ENCODE results near the gene ARL10. TPM values are rescaled to one million over a fixed set of nuclear protein-coding genes. Genes with fewer than 3 reads are reported as not detected.

The ARL10 gene
- polyA plus RNA-seq, 4 donors: under 0.01 to 2.4 (median 0.97) TPM; not detected in 1

- no peaks in the 10 kb centered on the region for H3K27me3 ChIP-seq (ENCODE audit: control insufficient read depth in 3 of 3, insufficient read depth in 3 of 3, low read length in 3 of 3)
- H3K9me3 ChIP-seq (ENCODE audit: control insufficient read depth in 2 of 2, insufficient read depth in 1 of 2, low read depth in 1 of 2, low read length in 1 of 2): peaks cover 0 to 4% of the 10 kb centered on the region in 2 donors
- no peak overlapping the region for H3K27ac ChIP-seq (ENCODE audit: low read depth in 1 of 3, low read length in 2 of 3)
- WGBS, 3 donors: 46 to 79% (median 64%) methylated on average over 5 of the region's 5 CpGs
- FAIRE-seq: no peak
- peaks cover 0 to 24% (median 2%) of the 10 kb centered on the region in 3 donors for H3K4me1 ChIP-seq (ENCODE audit: control insufficient read depth in 3 of 3, insufficient read depth in 2 of 3, low read depth in 1 of 3, low read length in 2 of 3)
- DNase-seq: peak in 1 of 2 donors; percentile 32
- peaks cover 4 to 12% (median 4%) of the 10 kb centered on the region in 3 donors for H3K36me3 ChIP-seq (ENCODE audit: control insufficient read depth in 3 of 3, insufficient read depth in 2 of 3, low read depth in 1 of 3, low read length in 3 of 3)
- H3K4me3 ChIP-seq (ENCODE audit: low read depth in 1 of 3, low read length in 3 of 3): no peak overlapping the region
Measured at GRCh38 chr5:176339304-176339703, 26.0 kb upstream of the ARL10 start.

- no peaks in the 10 kb centered on the region for H3K9me3 ChIP-seq (ENCODE audit: control insufficient read depth in 2 of 2, insufficient read depth in 1 of 2, low read depth in 1 of 2, low read length in 1 of 2)
- 50 to 76% (median 51%) methylated on average over 2 of the region's 2 CpGs for whole genome bisulfite sequencing, 3 donors
- peaks cover 0 to 24% (median 2%) of the 10 kb centered on the region in 3 donors for H3K4me1 ChIP-seq (ENCODE audit: control insufficient read depth in 3 of 3, insufficient read depth in 2 of 3, low read depth in 1 of 3, low read length in 2 of 3)
- no peaks in the 10 kb centered on the region for H3K27me3 ChIP-seq (ENCODE audit: control insufficient read depth in 3 of 3, insufficient read depth in 3 of 3, low read length in 3 of 3)
- H3K27ac ChIP-seq (ENCODE audit: low read depth in 1 of 3, low read length in 2 of 3): peak overlapping the region in 1 of 3 donors; percentile 77
- H3K4me3 ChIP-seq (ENCODE audit: low read depth in 1 of 3, low read length in 3 of 3): no peak overlapping the region
- no peak for FAIRE-seq
- DNase-seq: peak; percentile 29 to 66
- peaks cover 11 to 23% (median 13%) of the 10 kb centered on the region in 3 donors for H3K36me3 ChIP-seq (ENCODE audit: control insufficient read depth in 3 of 3, insufficient read depth in 2 of 3, low read depth in 1 of 3, low read length in 3 of 3)
Measured at GRCh38 chr5:176341325-176342157, 23.7 kb upstream of the ARL10 start.

DNA sequence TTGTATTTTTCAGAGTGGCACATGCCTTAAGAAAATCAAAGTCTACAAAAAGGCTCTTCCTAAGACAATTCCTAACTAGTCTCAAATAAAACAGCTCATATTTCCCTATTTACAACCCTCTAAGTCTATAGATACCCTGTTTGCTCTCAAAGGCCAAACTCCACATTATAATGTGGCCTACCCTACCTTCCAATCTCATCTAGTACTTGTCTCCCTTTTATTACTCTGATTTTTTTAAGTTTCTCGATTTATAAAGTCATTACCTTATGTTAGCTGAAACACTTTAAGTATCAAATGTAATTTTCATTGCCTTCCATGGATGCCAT, 23.2 kb upstream of the ARL10 start:
- H3K9me3 ChIP-seq (ENCODE audit: control insufficient read depth in 2 of 2, insufficient read depth in 1 of 2, low read depth in 1 of 2, low read length in 1 of 2): no peaks in the 10 kb centered on the region
- DNase-seq: peak in 1 of 2 donors; percentile 62
- no peak overlapping the region for H3K4me3 ChIP-seq (ENCODE audit: low read depth in 1 of 3, low read length in 3 of 3)
- 34 to 64% (median 37%) methylated on average over 1 of the region's 1 CpG for WGBS, 3 donors
- peaks cover 7 to 23% (median 12%) of the 10 kb centered on the region in 3 donors for H3K36me3 ChIP-seq (ENCODE audit: control insufficient read depth in 3 of 3, insufficient read depth in 2 of 3, low read depth in 1 of 3, low read length in 3 of 3)
- no peaks in the 10 kb centered on the region for H3K27me3 ChIP-seq (ENCODE audit: control insufficient read depth in 3 of 3, insufficient read depth in 3 of 3, low read length in 3 of 3)
- H3K27ac ChIP-seq (ENCODE audit: low read depth in 1 of 3, low read length in 2 of 3): peak overlapping the region in 1 of 3 donors; percentile 77
- H3K4me1 ChIP-seq (ENCODE audit: control insufficient read depth in 3 of 3, insufficient read depth in 2 of 3, low read depth in 1 of 3, low read length in 2 of 3): peaks cover 0 to 24% (median 2%) of the 10 kb centered on the region in 3 donors
- FAIRE-seq: no peak

- FAIRE-seq (no peak), DNase-seq (no peak)
- no peaks in the 10 kb centered on the region for H3K27me3 ChIP-seq (ENCODE audit: control insufficient read depth in 3 of 3, insufficient read depth in 3 of 3, low read length in 3 of 3)
- H3K4me1 ChIP-seq (ENCODE audit: control insufficient read depth in 3 of 3, insufficient read depth in 2 of 3, low read depth in 1 of 3, low read length in 2 of 3): peaks cover 0 to 24% (median 2%) of the 10 kb centered on the region in 3 donors
- WGBS, 3 donors: 74 to 88% (median 79%) methylated on average over 2 of the region's 2 CpGs
- H3K36me3 ChIP-seq (ENCODE audit: control insufficient read depth in 3 of 3, insufficient read depth in 2 of 3, low read depth in 1 of 3, low read length in 3 of 3): peaks cover 12 to 28% (median 18%) of the 10 kb centered on the region in 3 donors
- peak overlapping the region in 1 of 3 donors; percentile 77 for H3K27ac ChIP-seq (ENCODE audit: low read depth in 1 of 3, low read length in 2 of 3)
- H3K4me3 ChIP-seq (ENCODE audit: low read depth in 1 of 3, low read length in 3 of 3): no peak overlapping the region
- no peaks in the 10 kb centered on the region for H3K9me3 ChIP-seq (ENCODE audit: control insufficient read depth in 2 of 2, insufficient read depth in 1 of 2, low read depth in 1 of 2, low read length in 1 of 2)
Measured at GRCh38 chr5:176342766-176343458, 22.4 kb upstream of the ARL10 start.

GRCh38 chr5:176350416-176350815, 14.9 kb upstream of the ARL10 start:
- WGBS, 3 donors: 96 to 97% (median 96%) methylated on average over 8 of the region's 8 CpGs
- H3K27ac ChIP-seq (ENCODE audit: low read depth in 1 of 3, low read length in 2 of 3): no peak overlapping the region
- no peak overlapping the region for H3K4me3 ChIP-seq (ENCODE audit: low read depth in 1 of 3, low read length in 3 of 3)
- peaks cover 25 to 72% (median 29%) of the 10 kb centered on the region in 3 donors for H3K36me3 ChIP-seq (ENCODE audit: control insufficient read depth in 3 of 3, insufficient read depth in 2 of 3, low read depth in 1 of 3, low read length in 3 of 3)
- DNase-seq (no peak), FAIRE-seq (no peak)
- no peaks in the 10 kb centered on the region for H3K27me3 ChIP-seq (ENCODE audit: control insufficient read depth in 3 of 3, insufficient read depth in 3 of 3, low read length in 3 of 3)
- no peaks in the 10 kb centered on the region for H3K9me3 ChIP-seq (ENCODE audit: control insufficient read depth in 2 of 2, insufficient read depth in 1 of 2, low read depth in 1 of 2, low read length in 1 of 2)
- no peaks in the 10 kb centered on the region for H3K4me1 ChIP-seq (ENCODE audit: control insufficient read depth in 3 of 3, insufficient read depth in 2 of 3, low read depth in 1 of 3, low read length in 2 of 3)

- H3K4me3 ChIP-seq (ENCODE audit: low read depth in 1 of 3, low read length in 3 of 3): no peak overlapping the region
- H3K36me3 ChIP-seq (ENCODE audit: control insufficient read depth in 3 of 3, insufficient read depth in 2 of 3, low read depth in 1 of 3, low read length in 3 of 3): peaks cover 19 to 72% (median 27%) of the 10 kb centered on the region in 3 donors
- H3K27me3 ChIP-seq (ENCODE audit: control insufficient read depth in 3 of 3, insufficient read depth in 3 of 3, low read length in 3 of 3): no peaks in the 10 kb centered on the region
- no peak for DNase-seq
- no peaks in the 10 kb centered on the region for H3K9me3 ChIP-seq (ENCODE audit: control insufficient read depth in 2 of 2, insufficient read depth in 1 of 2, low read depth in 1 of 2, low read length in 1 of 2)
- WGBS, 3 donors: 93 to 95% (median 94%) methylated on average over 5 of the region's 5 CpGs
- H3K4me1 ChIP-seq (ENCODE audit: control insufficient read depth in 3 of 3, insufficient read depth in 2 of 3, low read depth in 1 of 3, low read length in 2 of 3): no peaks in the 10 kb centered on the region
- no peak overlapping the region for H3K27ac ChIP-seq (ENCODE audit: low read depth in 1 of 3, low read length in 2 of 3)
- FAIRE-seq: no peak
Measured at GRCh38 chr5:176352116-176352878, 13.0 kb upstream of the ARL10 start.

DNA sequence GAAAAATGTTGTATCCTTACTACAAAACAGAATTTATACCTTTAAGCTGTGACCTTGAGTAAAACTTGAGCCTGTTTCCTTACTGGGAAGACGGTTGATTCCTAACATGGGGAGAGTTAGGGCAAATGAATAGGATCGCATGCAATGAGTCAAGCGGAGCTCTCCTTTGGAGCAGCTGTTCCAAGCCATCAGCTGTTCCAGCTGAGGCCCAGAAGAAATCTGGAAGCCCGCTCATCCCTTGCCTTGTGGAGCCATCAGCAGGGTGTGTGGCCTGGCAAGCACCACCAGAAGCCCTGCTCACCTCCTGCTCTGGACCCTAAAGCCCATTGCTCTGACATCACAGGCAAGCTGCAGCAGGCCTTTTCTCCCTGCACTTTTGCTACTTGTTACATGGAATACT, 11.8 kb upstream of the ARL10 start:
- H3K4me3 ChIP-seq (ENCODE audit: low read depth in 1 of 3, low read length in 3 of 3): no peak overlapping the region
- no peaks in the 10 kb centered on the region for H3K4me1 ChIP-seq (ENCODE audit: control insufficient read depth in 3 of 3, insufficient read depth in 2 of 3, low read depth in 1 of 3, low read length in 2 of 3)
- H3K36me3 ChIP-seq (ENCODE audit: control insufficient read depth in 3 of 3, insufficient read depth in 2 of 3, low read depth in 1 of 3, low read length in 3 of 3): peaks cover 12 to 70% (median 23%) of the 10 kb centered on the region in 3 donors
- DNase-seq (no peak), FAIRE-seq (no peak)
- no peaks in the 10 kb centered on the region for H3K27me3 ChIP-seq (ENCODE audit: control insufficient read depth in 3 of 3, insufficient read depth in 3 of 3, low read length in 3 of 3)
- H3K27ac ChIP-seq (ENCODE audit: low read depth in 1 of 3, low read length in 2 of 3): no peak overlapping the region
- no peaks in the 10 kb centered on the region for H3K9me3 ChIP-seq (ENCODE audit: control insufficient read depth in 2 of 2, insufficient read depth in 1 of 2, low read depth in 1 of 2, low read length in 1 of 2)
- 93 to 99% (median 97%) methylated on average over 4 of the region's 4 CpGs for WGBS, 3 donors

Data from small intestine (tissue), 7 donors.